GM23248 (cell line): ENCODE results near the gene UBE2L3. TPM values are rescaled to one million over a fixed set of nuclear protein-coding genes. Genes with fewer than 3 reads are reported as not detected.
A peak's percentile ranks its signal among the peaks of the same experiment; 100 is the strongest.

Source experiments
- DNase-seq: peaks from one replicate; pipeline ENCODE4 v3.0.0-alpha.2; 2015
- H2AFZ ChIP-seq: fragments of 200-600 bp; sonication (generic); 2 replicates; pipeline ENCODE4 v1.6.1; 2016; ENCODE audit warnings: antibody characterized with exemption
- H3F3A ChIP-seq: fragments of 200-600 bp; sonication (generic); 2 replicates; pipeline ENCODE4 v1.6.1; 2016; ENCODE audit warnings: mild to moderate bottlenecking, antibody characterized with exemption, mixed run types; ENCODE audit not compliant: insufficient read depth
- H3K27ac ChIP-seq: fragments of 200-600 bp; sonication (generic); 2 replicates; pipeline ENCODE4 v1.5.1; 2016; ENCODE audit warnings: mild to moderate bottlenecking
- H3K27me3 ChIP-seq: fragments of 200-600 bp; sonication (generic); replicated peaks from 2 replicates; pipeline ENCODE4 v1.6.1; 2016; ENCODE audit warnings: mild to moderate bottlenecking; ENCODE audit not compliant: insufficient read depth
- H3K36me3 ChIP-seq: fragments of 200-600 bp; sonication (generic); 2 replicates; pipeline ENCODE4 v1.6.1; 2016; ENCODE audit warnings: low read depth, mild to moderate bottlenecking
- H3K4me1 ChIP-seq: fragments of 200-600 bp; sonication (generic); 2 replicates; pipeline ENCODE4 v1.6.1; 2016; ENCODE audit warnings: mild to moderate bottlenecking; ENCODE audit not compliant: insufficient read depth
- H3K4me2 ChIP-seq: fragments of 200-600 bp; sonication (generic); one replicate; pipeline ENCODE4 v1.6.1; 2016; ENCODE audit warnings: mild to moderate bottlenecking; ENCODE audit not compliant: unreplicated experiment
- H3K4me3 ChIP-seq: fragments of 200-600 bp; sonication (generic); 2 replicates; pipeline ENCODE4 v1.5.1; 2016; ENCODE audit warnings: mild to moderate bottlenecking
- H3K79me2 ChIP-seq: fragments of 200-600 bp; sonication (generic); 2 replicates; pipeline ENCODE4 v1.6.1; 2016; ENCODE audit warnings: mild to moderate bottlenecking; ENCODE audit not compliant: insufficient read depth
- H3K9ac ChIP-seq: fragments of 200-600 bp; sonication (generic); 2 replicates; pipeline ENCODE4 v1.6.1; 2016; ENCODE audit warnings: mild to moderate bottlenecking
- H3K9me2 ChIP-seq: fragments of 200-600 bp; sonication (generic); 2 replicates; pipeline ENCODE4 v1.6.1; 2016; ENCODE audit warnings: mixed run types, mild to moderate bottlenecking, moderate library complexity; ENCODE audit not compliant: insufficient read depth
- H3K9me3 ChIP-seq: fragments of 200-600 bp; sonication (generic); one replicate; pipeline ENCODE4 v1.6.1; 2017; ENCODE audit warnings: low read depth
- H4K20me1 ChIP-seq: fragments of 200-600 bp; sonication (generic); 2 replicates; pipeline ENCODE4 v1.6.0; 2016; ENCODE audit not compliant: insufficient read depth
- EZH2 ChIP-seq: fragments of 200-600 bp; sonication (generic); IDR thresholded peaks from 2 replicates; pipeline ENCODE4 v1.6.1; 2018; ENCODE audit warnings: antibody characterized with exemption, mild to moderate bottlenecking; ENCODE audit not compliant: insufficient read depth, poor library complexity, severe bottlenecking
- EZH2phosphoT487 ChIP-seq: fragments of 200-600 bp; sonication (generic); IDR thresholded peaks from 2 replicates; pipeline ENCODE4 v1.6.1; 2018; ENCODE audit warnings: antibody characterized with exemption, moderate library complexity, mild to moderate bottlenecking, low read depth; ENCODE audit not compliant: insufficient read depth
- WGBS, 2 experiments: methylation state at CpG; one replicate each; pipeline ENCODE4 v1.1.6; 2015 to 2017; ENCODE audit warnings: low lambda C conversion rate in 2 of 2, low coverage in 1 of 2; ENCODE audit errors: missing lambda C conversion rate in 2 of 2; 5-methylcytosine and 5-hydroxymethylcytosine counted together
- in situ Hi-C: fragments of 300-500 bp; cut with MboI; formaldehyde crosslinking; loops from 2 replicates; pipeline ENCODE4 v1.15.0; 2020
- polyA plus RNA-seq: library from polyadenylated mRNA; unstranded; fragments of >200 nt; fragmentation: Nextera tagmentation; extraction: Ambion mirVana; gene quantifications from 2 replicates; pipeline ENCODE4 v1.2.1, GENCODE V29; 2016
- total RNA-seq: library from RNA; depleted of rRNA; stranded (reverse); fragments of >200 nt; shearing (Covaris generic); gene quantifications from 2 replicates; pipeline ENCODE4 v1.2.3, GENCODE V29; 2014

UBE2L3 gene
- total and polyA plus RNA-seq, 2 experiments from 2014 or later = 57.2 to 115 TPM

- H3K36me3 ChIP-seq = peaks cover 3% of the 10 kb centered on the region; the same call in 1 of the 2 replicates
- H3K79me2 ChIP-seq = peaks cover 87% of the 10 kb centered on the region
- in situ Hi-C loops = no loop called here
These were observed 56.8 kb downstream of the UBE2L3 start for GRCh38 chr22:21624120-21624879.

GRCh38 chr22:21624880-21625791 lies 57.6 kb downstream of the UBE2L3 start:
- H3K79me2 ChIP-seq = peaks cover 79% of the 10 kb centered on the region

More at GRCh38 chr22:21624120-21624879, 56.8 kb downstream of the UBE2L3 start:
- Histone ChIP-seq H3K4me1 (peaks cover 5% of the 10 kb centered on the region; the same call in 1 of the 2 replicates), H3K9me2 (no peaks in the 10 kb centered on the region), H3K4me2 (no peak overlapping the region), H3K27ac (no peak overlapping the region), H3K9ac (no peak overlapping the region), H3K4me3 (no peak overlapping the region), H3K9me3 (no peaks in the 10 kb centered on the region), H2AFZ (no peak overlapping the region), H3F3A (peaks cover 26% of the 10 kb centered on the region), H3K27me3 (no peaks in the 10 kb centered on the region), H4K20me1 (peaks cover 5% of the 10 kb centered on the region; the same call in 1 of the 2 replicates)
- 39 to 40% methylated on average over 8 of the region's 8 CpGs for WGBS, 2 experiments
- no peak for TF ChIP-seq EZH2phosphoT487
- TF ChIP-seq EZH2 = no peak
- DNase-seq = peak; percentile 62

GRCh38 chr22:21626073-21626734 lies 58.7 kb downstream of the UBE2L3 start:
- H3K4me3 ChIP-seq = no peak overlapping the region
- H2AFZ ChIP-seq = no peak overlapping the region
- H3K27ac ChIP-seq = no peak overlapping the region
- no peaks in the 10 kb centered on the region for H3K9me3 ChIP-seq
- in situ Hi-C loops = loop anchor here (25.0 kb wide), 1 partner anchor 164 kb away; the partner anchor contains the start of gene TMEM191C
- WGBS, 2 experiments = 79 to 82% methylated on average over 4 of the region's 4 CpGs
- H3K79me2 ChIP-seq = peaks cover 68% of the 10 kb centered on the region
- no peak for TF ChIP-seq EZH2
- no peak for TF ChIP-seq EZH2phosphoT487
- no peak overlapping the region for H3K4me2 ChIP-seq
- H3F3A ChIP-seq = peaks cover 26% of the 10 kb centered on the region
- H3K9ac ChIP-seq = no peak overlapping the region
- H3K27me3 ChIP-seq = no peaks in the 10 kb centered on the region
- H3K4me1 ChIP-seq = peaks cover 5% of the 10 kb centered on the region; the same call in 1 of the 2 replicates
- peaks cover 3% of the 10 kb centered on the region; the same call in 1 of the 2 replicates for H3K36me3 ChIP-seq
- no peak for DNase-seq
- no peaks in the 10 kb centered on the region for H3K9me2 ChIP-seq
- H4K20me1 ChIP-seq = no peaks in the 10 kb centered on the region

More at GRCh38 chr22:21624880-21625791, 57.6 kb downstream of the UBE2L3 start:
- peaks cover 4% of the 10 kb centered on the region; the same call in 1 of the 2 replicates for H4K20me1 ChIP-seq
- H3K9ac ChIP-seq = no peak overlapping the region
- H3K27ac ChIP-seq = 0 out of 2 replicates have a peak overlapping the region, but pooled peaks have one; percentile 9
- H3K4me2 ChIP-seq = no peak overlapping the region
- H3K4me1 ChIP-seq = peaks cover 5% of the 10 kb centered on the region; the same call in 1 of the 2 replicates
- no peaks in the 10 kb centered on the region for H3K27me3 ChIP-seq
- no peaks in the 10 kb centered on the region for H3K9me3 ChIP-seq
- no peak overlapping the region for H3K4me3 ChIP-seq
- 84 to 85% methylated on average over 12 of the region's 12 CpGs for WGBS, 2 experiments
- TF ChIP-seq EZH2 (no peak), EZH2phosphoT487 (no peak)
- in situ Hi-C loops = loop anchor here (25.0 kb wide), 1 partner anchor 163 kb away; the partner anchor contains the start of gene TMEM191C
- H3F3A ChIP-seq = peaks cover 26% of the 10 kb centered on the region
- DNase-seq = peak; percentile 23
- peaks cover 3% of the 10 kb centered on the region; the same call in 1 of the 2 replicates for H3K36me3 ChIP-seq
- H2AFZ ChIP-seq = no peak overlapping the region
- no peaks in the 10 kb centered on the region for H3K9me2 ChIP-seq
